RWPE2 (cell line): ENCODE data around the gene ELAVL4.

Experiments
- ATAC-seq: fragments of 200-7000 bp; cut with Tn5 transposase; 3 replicates; pipeline ENCODE4 v1.9.1; 2021; ENCODE audit warnings: low read depth
- DNase-seq: peaks from one replicate; pipeline ENCODE4 v3.0.0-alpha.2; 2020; ENCODE audit warnings: low spot score
- H3K27ac ChIP-seq: fragments of 450-650 bp; 2 replicates; pipeline ENCODE4 v1.5.1; 2017; ENCODE audit warnings: mild to moderate bottlenecking; ENCODE audit not compliant: poor library complexity, severe bottlenecking
- H3K27me3 ChIP-seq: fragments of 250-450 bp; sonication (Bioruptor Pico); 2 replicates; pipeline ENCODE4 v1.5.1; 2021; ENCODE audit warnings: mild to moderate bottlenecking, moderate library complexity; ENCODE audit not compliant: insufficient read depth, poor library complexity, severe bottlenecking
- H3K36me3 ChIP-seq: fragments of 250-450 bp; sonication (Bioruptor Pico); 2 replicates; pipeline ENCODE4 v1.5.1; 2020; ENCODE audit warnings: low read depth, mild to moderate bottlenecking, moderate library complexity
- H3K4me1 ChIP-seq: fragments of 250-450 bp; sonication (Bioruptor Pico); 2 replicates; pipeline ENCODE4 v1.5.1; 2021; ENCODE audit warnings: mild to moderate bottlenecking, moderate library complexity; ENCODE audit not compliant: insufficient read depth, poor library complexity, severe bottlenecking
- H3K4me3 ChIP-seq: fragments of 250-450 bp; sonication (Bioruptor Pico); 2 replicates; pipeline ENCODE4 v1.5.1; 2021; ENCODE audit warnings: mild to moderate bottlenecking, moderate library complexity; ENCODE audit not compliant: severe bottlenecking
- H3K9me3 ChIP-seq: fragments of 250-450 bp; sonication (Bioruptor Pico); 2 replicates; pipeline ENCODE4 v1.5.1; 2021; ENCODE audit warnings: mild to moderate bottlenecking, moderate library complexity; ENCODE audit not compliant: severe bottlenecking
- CTCF ChIP-seq: fragments of 450-650 bp; IDR thresholded peaks from one replicate; pipeline ENCODE4 v1.5.1; 2017; ENCODE audit warnings: mild to moderate bottlenecking, moderate library complexity; ENCODE audit not compliant: poor library complexity, severe bottlenecking

Gene ELAVL4

DNA sequence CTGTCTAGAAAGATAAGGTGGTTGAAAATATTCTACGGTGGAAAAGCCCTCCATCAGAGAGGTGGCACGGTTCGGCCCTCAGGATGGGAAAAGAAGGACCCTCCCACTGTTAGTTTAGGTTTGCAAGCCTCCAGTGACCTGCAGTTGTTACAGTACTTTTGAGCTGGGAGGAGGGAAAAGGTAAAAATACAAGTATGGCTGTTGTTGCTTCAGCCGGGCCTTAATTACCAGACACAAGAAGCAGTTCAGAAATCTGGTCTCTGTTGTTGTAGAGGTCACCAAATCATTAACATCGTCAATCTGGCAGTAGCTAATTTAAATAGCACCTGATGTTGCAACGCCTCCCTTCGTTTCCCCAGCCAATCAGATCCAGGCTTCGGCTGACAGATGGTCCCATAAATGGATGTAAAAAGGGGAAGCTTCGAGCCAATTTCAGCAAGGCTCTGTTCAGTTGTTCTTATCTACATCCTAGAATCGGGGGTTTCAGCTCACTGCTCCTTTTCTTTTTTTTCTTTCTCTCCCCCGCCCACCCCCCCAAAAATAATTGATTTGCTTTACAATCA lies at the start of gene ELAVL4:
ELAVL4 (plus strand) TSS at position 424 of the 563 bp plus-strand sequence. CDS start 270 bp downstream, outside the sequence.
- DNase-seq (no peak), ATAC-seq (no peak)
- no peak within 1 kb of the TSS for H3K4me3 ChIP-seq
- no peaks in the 10 kb centered on the region for H3K4me1 ChIP-seq
- no peaks in the 10 kb centered on the region for H3K36me3 ChIP-seq
- no peak for TF ChIP-seq CTCF
- H3K9me3 ChIP-seq = no peaks in the 10 kb centered on the region
- H3K27me3 ChIP-seq = peaks cover 39% of the 10 kb centered on the region
- no peak within 1 kb of the TSS for H3K27ac ChIP-seq

GRCh38 chr1:50060279-50060678 lies 48.4 kb upstream of the ELAVL4 start:
- H3K27ac ChIP-seq = no peak overlapping the region
- ATAC-seq = no peak
- TF ChIP-seq CTCF = no peak

DNA sequence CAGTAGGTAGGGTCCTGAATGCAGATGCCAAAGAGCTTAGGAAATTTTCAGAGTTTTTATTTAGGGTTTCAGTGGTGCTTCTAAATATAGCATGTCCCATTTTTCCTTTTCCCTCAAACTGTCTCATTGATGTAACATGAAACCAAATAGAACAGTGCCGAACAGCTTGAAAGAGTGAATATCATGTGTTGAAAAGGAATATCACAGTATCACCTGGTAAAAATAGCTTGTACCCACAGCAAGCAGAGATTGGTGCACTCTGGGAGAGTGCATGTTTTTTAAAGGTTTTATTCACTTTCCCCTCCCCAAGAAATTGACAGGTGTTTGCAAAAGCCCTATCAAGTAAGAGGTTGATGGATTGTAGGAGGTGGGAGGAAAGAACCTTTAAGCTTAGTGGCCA lies 41.9 kb upstream of the ELAVL4 start:
- H3K4me1 ChIP-seq = no peaks in the 10 kb centered on the region
- no peaks in the 10 kb centered on the region for H3K36me3 ChIP-seq
- no peak for ATAC-seq
- TF ChIP-seq CTCF = no peak
- no peak overlapping the region for H3K4me3 ChIP-seq
- no peaks in the 10 kb centered on the region for H3K9me3 ChIP-seq
- DNase-seq = no peak
- no peak overlapping the region for H3K27ac ChIP-seq
- H3K27me3 ChIP-seq = no peaks in the 10 kb centered on the region

More at GRCh38 chr1:50060279-50060678, 48.4 kb upstream of the ELAVL4 start:
- no peaks in the 10 kb centered on the region for H3K4me1 ChIP-seq
- no peaks in the 10 kb centered on the region for H3K27me3 ChIP-seq
- no peak overlapping the region for H3K4me3 ChIP-seq
- H3K36me3 ChIP-seq = no peaks in the 10 kb centered on the region
- no peaks in the 10 kb centered on the region for H3K9me3 ChIP-seq
- no peak for DNase-seq

DNA sequence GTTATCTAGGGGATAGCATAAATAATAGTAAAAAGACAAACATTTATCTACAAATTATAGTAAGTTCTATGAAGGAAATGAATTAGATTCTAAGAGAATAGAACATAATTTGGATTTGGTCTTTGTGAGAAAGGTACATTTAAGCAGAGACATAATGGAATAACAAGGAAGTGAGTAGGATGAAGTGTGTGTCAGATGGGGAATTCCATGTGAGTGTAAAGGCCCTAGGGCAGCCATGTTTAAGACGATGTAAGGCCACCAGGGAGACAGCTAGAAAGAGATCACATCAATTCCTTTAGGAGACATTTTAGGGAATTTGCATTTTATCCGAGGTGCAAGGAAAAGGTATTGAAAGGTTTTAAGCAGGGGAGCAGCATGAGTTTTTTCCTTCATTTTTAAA lies 33.8 kb upstream of the ELAVL4 start:
- ATAC-seq = no peak
- Histone ChIP-seq H3K4me3 (no peak overlapping the region), H3K27ac (no peak overlapping the region), H3K36me3 (no peaks in the 10 kb centered on the region), H3K9me3 (no peaks in the 10 kb centered on the region), H3K4me1 (no peaks in the 10 kb centered on the region), H3K27me3 (no peaks in the 10 kb centered on the region)
- TF ChIP-seq CTCF = no peak
- no peak for DNase-seq

GRCh38 chr1:50077273-50077672 lies 31.4 kb upstream of the ELAVL4 start:
- no peak overlapping the region for H3K27ac ChIP-seq
- H3K4me3 ChIP-seq = no peak overlapping the region
- H3K27me3 ChIP-seq = no peaks in the 10 kb centered on the region
- no peaks in the 10 kb centered on the region for H3K4me1 ChIP-seq
- H3K9me3 ChIP-seq = no peaks in the 10 kb centered on the region
- no peak for TF ChIP-seq CTCF
- no peaks in the 10 kb centered on the region for H3K36me3 ChIP-seq
- DNase-seq (no peak), ATAC-seq (no peak)
